Measurements from ENCODE around the gene ZC3H4. TPM values are rescaled to one million over a fixed set of nuclear protein-coding genes. Genes with fewer than 3 reads are reported as not detected.
A peak's percentile ranks its signal among the peaks of the same experiment; 100 is the strongest.

ZC3H4 gene
- total RNA-seq, 1 donor from 2014 or later: 56.7 TPM

DNA sequence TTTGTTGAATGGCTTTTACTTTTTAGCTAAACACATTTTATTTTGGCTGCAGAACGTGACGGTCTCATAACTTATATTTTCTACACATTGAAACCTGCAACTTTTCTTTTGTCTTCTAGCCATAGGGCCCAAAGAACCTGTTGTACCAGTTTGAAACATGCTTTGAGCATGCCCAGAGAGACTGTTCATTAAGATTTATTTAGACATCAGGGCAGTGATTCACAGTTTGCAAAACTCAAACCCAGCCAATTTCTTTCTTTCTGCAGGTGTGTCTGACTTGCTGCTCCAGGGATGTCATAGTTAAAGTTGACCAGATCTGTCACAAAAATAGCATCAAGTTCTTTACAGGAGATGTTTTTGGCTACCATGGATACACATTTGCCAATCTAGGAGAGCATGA is 39.1 kb upstream of the ZC3H4 start:
- no peak for DNase-seq (ENCODE audit: low spot score)
- H3K4me1 Mint-ChIP-seq (ENCODE audit: unreplicated experiment): peaks cover 15% of the 10 kb centered on the region
- peaks cover 1% of the 10 kb centered on the region for H3K27me3 Mint-ChIP-seq (ENCODE audit: unreplicated experiment)
- H3K27ac Mint-ChIP-seq (ENCODE audit: unreplicated experiment): no peak overlapping the region
- TF ChIP-seq CTCF (IDR thresholded peaks at IDR 0.05; ENCODE audit: unreplicated experiment): no peak
- H3K36me3 Mint-ChIP-seq (ENCODE audit: low read depth, unreplicated experiment): peaks cover 48% of the 10 kb centered on the region
- no peaks in the 10 kb centered on the region for H3K9me3 Mint-ChIP-seq (ENCODE audit: unreplicated experiment)
- no peak overlapping the region for H3K4me3 Mint-ChIP-seq (ENCODE audit: unreplicated experiment)

- no peak for DNase-seq (ENCODE audit: low spot score)
- Mint-ChIP-seq H3K36me3 (ENCODE audit: low read depth, unreplicated experiment) (peaks cover 48% of the 10 kb centered on the region), H3K4me3 (ENCODE audit: unreplicated experiment) (no peak overlapping the region), H3K9me3 (ENCODE audit: unreplicated experiment) (no peaks in the 10 kb centered on the region), H3K27me3 (ENCODE audit: unreplicated experiment) (peaks cover 1% of the 10 kb centered on the region), H3K27ac (ENCODE audit: unreplicated experiment) (no peak overlapping the region), H3K4me1 (ENCODE audit: unreplicated experiment) (peaks cover 13% of the 10 kb centered on the region)
- TF ChIP-seq CTCF (IDR thresholded peaks at IDR 0.05; ENCODE audit: unreplicated experiment): no peak
These were observed 38.6 kb upstream of the ZC3H4 start for GRCh38 chr19:47152205-47152604.

GRCh38 chr19:47151627-47152026 is 38.1 kb upstream of the ZC3H4 start:
- Mint-ChIP-seq H3K9me3 (ENCODE audit: unreplicated experiment) (no peaks in the 10 kb centered on the region), H3K27me3 (ENCODE audit: unreplicated experiment) (no peaks in the 10 kb centered on the region), H3K4me1 (ENCODE audit: unreplicated experiment) (peaks cover 7% of the 10 kb centered on the region), H3K27ac (ENCODE audit: unreplicated experiment) (peak overlapping the region; percentile 19), H3K4me3 (ENCODE audit: unreplicated experiment) (no peak overlapping the region), H3K36me3 (ENCODE audit: low read depth, unreplicated experiment) (peaks cover 47% of the 10 kb centered on the region)
- no peak for TF ChIP-seq CTCF (IDR thresholded peaks at IDR 0.05; ENCODE audit: unreplicated experiment)
- no peak for DNase-seq (ENCODE audit: low spot score)

- Mint-ChIP-seq H3K4me1 (ENCODE audit: unreplicated experiment) (no peaks in the 10 kb centered on the region), H3K4me3 (ENCODE audit: unreplicated experiment) (peak overlapping the region; percentile 67), H3K27ac (ENCODE audit: unreplicated experiment) (peak overlapping the region; percentile 33), H3K27me3 (ENCODE audit: unreplicated experiment) (no peaks in the 10 kb centered on the region), H3K9me3 (ENCODE audit: unreplicated experiment) (no peaks in the 10 kb centered on the region), H3K36me3 (ENCODE audit: low read depth, unreplicated experiment) (peaks cover 44% of the 10 kb centered on the region)
- DNase-seq (ENCODE audit: low spot score): no peak
- no peak for TF ChIP-seq CTCF (IDR thresholded peaks at IDR 0.05; ENCODE audit: unreplicated experiment)
These were observed 33.3 kb upstream of the ZC3H4 start for GRCh38 chr19:47146920-47147319.

DNA sequence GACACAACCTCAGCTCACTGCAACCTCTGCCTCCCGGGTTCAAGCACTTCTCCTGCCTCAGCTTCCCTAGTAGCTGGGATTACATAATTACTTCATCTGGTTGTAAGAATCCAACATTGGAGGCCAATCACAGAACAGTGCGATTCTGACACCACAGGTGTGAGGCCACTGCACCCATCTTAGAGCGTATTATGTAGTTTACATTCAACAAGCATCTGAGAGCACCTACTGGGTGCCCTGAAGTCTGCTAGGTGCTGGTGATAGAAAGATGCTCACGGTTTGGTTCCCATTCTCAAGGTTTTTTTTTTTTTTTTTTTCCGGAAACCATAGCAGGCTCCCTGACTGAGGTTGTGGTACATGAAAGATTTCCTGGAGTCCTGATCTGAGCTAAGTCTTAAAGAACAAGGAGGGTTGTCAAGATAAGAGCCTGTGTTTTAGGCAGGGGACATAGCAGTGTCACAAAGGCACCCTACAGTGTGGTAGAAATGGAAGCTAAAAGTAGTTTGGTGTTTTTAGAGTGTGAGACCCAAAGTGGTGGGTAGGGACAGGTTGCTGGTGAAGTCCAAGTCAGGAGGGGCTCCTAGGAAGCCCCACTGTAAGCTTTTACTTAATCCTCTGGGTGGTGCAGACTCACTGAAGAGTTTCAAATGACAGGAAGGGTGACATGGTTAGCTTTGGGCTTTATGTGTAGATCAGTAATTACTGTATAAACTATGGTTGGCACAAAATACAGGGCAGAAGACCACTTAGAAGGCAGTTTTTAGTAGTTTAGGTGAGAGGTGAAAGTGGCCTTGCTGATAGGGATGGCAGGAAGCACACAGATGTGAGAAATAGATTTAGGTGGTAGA is 32.3 kb upstream of the ZC3H4 start:
- H3K27ac Mint-ChIP-seq (ENCODE audit: unreplicated experiment): no peak overlapping the region
- no peak for DNase-seq (ENCODE audit: low spot score)
- no peaks in the 10 kb centered on the region for H3K9me3 Mint-ChIP-seq (ENCODE audit: unreplicated experiment)
- no peaks in the 10 kb centered on the region for H3K27me3 Mint-ChIP-seq (ENCODE audit: unreplicated experiment)
- no peak for TF ChIP-seq CTCF (IDR thresholded peaks at IDR 0.05; ENCODE audit: unreplicated experiment)
- H3K4me3 Mint-ChIP-seq (ENCODE audit: unreplicated experiment): no peak overlapping the region
- H3K36me3 Mint-ChIP-seq (ENCODE audit: low read depth, unreplicated experiment): peaks cover 39% of the 10 kb centered on the region
- H3K4me1 Mint-ChIP-seq (ENCODE audit: unreplicated experiment): peaks cover 3% of the 10 kb centered on the region
